ENCODE data around the gene FBXO9. TPM values are rescaled to one million over a fixed set of nuclear protein-coding genes. Genes with fewer than 3 reads are reported as not detected.

FBXO9 gene
- total and polyA plus RNA-seq, 2 of the 8 experiments (the other 6 are each of a cell fraction or from before 2014, with no cell fraction given) = 41.3 to 50.9 TPM

GRCh38 chr6:53035549-53036213 lies 29.5 kb upstream of the FBXO9 start:
- ChIA-PET CTCF (ENCODE audit: partially characterized antibody) (interaction anchor here (1.1 kb wide), 1 partner anchor 28 kb away, joined by 3 read pairs; no protein-coding TSS in a partner anchor), POLR2A (ENCODE audit: partially characterized antibody) (no interaction called here)
- no peak overlapping the region for H4K5ac ChIP-seq (ENCODE audit: insufficient read length, low read depth, low read length)
- H2BK12ac ChIP-seq (ENCODE audit: low read depth, low read length) = no peak overlapping the region
- H3K14ac ChIP-seq (ENCODE audit: insufficient read length) = no peak overlapping the region
- H3K4me2 ChIP-seq (ENCODE audit: insufficient read depth in 1 of 2, low read depth in 2 of 2, low read length in 2 of 2) = no peak overlapping the region
- no peak overlapping the region for H3K4ac ChIP-seq (replicated peaks; ENCODE audit: insufficient read length, low read depth, low read length)
- no peak overlapping the region for H2AFZ ChIP-seq (ENCODE audit: low read length)
- no peaks in the 10 kb centered on the region for H3K79me2 ChIP-seq (ENCODE audit: control insufficient read depth in 1 of 2, insufficient read depth in 2 of 2, low read length in 2 of 2)
- no peak overlapping the region for H4K8ac ChIP-seq (ENCODE audit: extremely low read depth, insufficient read depth, low read length)
- H4K91ac ChIP-seq (replicated peaks; ENCODE audit: insufficient read length, low read length) = no peak overlapping the region
- no peak for FAIRE-seq
- no peak overlapping the region for H2BK5ac ChIP-seq (ENCODE audit: low read depth, low read length)
- no peaks in the 10 kb centered on the region for H3K4me1 ChIP-seq (replicated peaks in 1 of 4; ENCODE audit: control insufficient read depth in 3 of 4, insufficient read depth in 4 of 4, low read length in 3 of 4)
- H2BK120ac ChIP-seq (replicated peaks; ENCODE audit: low read depth, low read length) = no peak overlapping the region
- no peak overlapping the region for H3K18ac ChIP-seq (ENCODE audit: extremely low read depth, low read length)
- H3K9ac ChIP-seq (replicated peaks in 1 of 4; ENCODE audit: extremely low read depth in 1 of 4, low read depth in 3 of 4, low read length in 3 of 4) = no peak overlapping the region
- 96% methylated on average over 7 of the region's 8 CpGs; no CpG with 5 or more reads in 1 of the 2 experiments for WGBS, 2 experiments (ENCODE audit: extremely low coverage in 1 of 2, insufficient coverage in 1 of 2, insufficient read length in 1 of 2, insufficient replicate concordance in 2 of 2, low coverage in 1 of 2, low lambda C conversion rate in 2 of 2, missing lambda C conversion rate in 1 of 2)
- H3K36me3 ChIP-seq (ENCODE audit: control insufficient read depth in 2 of 4, insufficient read depth in 4 of 4, low read length in 3 of 4) = peaks cover 0 to 15% (median 8%) of the 10 kb centered on the region in 4 experiments; a peak in 6 of 8 replicates
- no peaks in the 10 kb centered on the region for H4K20me1 ChIP-seq (replicated peaks in 1 of 2; ENCODE audit: control insufficient read depth in 1 of 2, insufficient read depth in 2 of 2, low read length in 2 of 2)
- DNase-seq (ENCODE audit: low read depth in 1 of 2, low spot score in 2 of 2) = no peak
- no peak overlapping the region for H3K56ac ChIP-seq (replicated peaks; ENCODE audit: insufficient read length, low read depth, low read length)
- no peak overlapping the region for H2AK5ac ChIP-seq (ENCODE audit: low read depth, low read length)
- H2BK20ac ChIP-seq (ENCODE audit: low read length) = no peak overlapping the region
- H3K23me2 ChIP-seq (ENCODE audit: low read depth, low read length) = no peaks in the 10 kb centered on the region
- H3K27ac ChIP-seq (ENCODE audit: low read depth, low read length) = no peak overlapping the region
- H3K79me1 ChIP-seq (ENCODE audit: low read depth, low read length) = no peaks in the 10 kb centered on the region
- H3K27me3 ChIP-seq (replicated peaks in 1 of 4; ENCODE audit: control insufficient read depth in 3 of 4, extremely low read depth in 1 of 4, insufficient read depth in 3 of 4, low read length in 3 of 4) = no peaks in the 10 kb centered on the region
- no peaks in the 10 kb centered on the region for H3K9me3 ChIP-seq (ENCODE audit: insufficient read depth in 2 of 2, low read depth in 1 of 2, low read length in 1 of 2)
- no peak overlapping the region for H3K23ac ChIP-seq (ENCODE audit: insufficient read length)
- H2BK15ac ChIP-seq (ENCODE audit: low read length) = no peak overlapping the region
- H3K4me3 ChIP-seq (ENCODE audit: extremely low read depth in 1 of 4, insufficient read depth in 2 of 4, low read depth in 3 of 4, low read length in 4 of 4) = no peak overlapping the region
- no peak for TF ChIP-seq TEAD4 (IDR thresholded peaks at IDR 0.05; ENCODE audit: low read depth, low read length)
- TF ChIP-seq HDAC6 (IDR thresholded peaks at IDR 0.05; ENCODE audit: low read depth, low read length) = no peak
- TF ChIP-seq SP1 (IDR thresholded peaks at IDR 0.05; ENCODE audit: low read depth, low read length) = no peak
- no peak for TF ChIP-seq TBP (IDR thresholded peaks at IDR 0.05; ENCODE audit: low read depth, low read length)
- TF ChIP-seq CREB1 (IDR thresholded peaks at IDR 0.05) = no peak
- no peak for TF ChIP-seq SIRT6 (IDR thresholded peaks at IDR 0.05; ENCODE audit: low read length)
